Muscle of arm (tissue), 12 donors: ENCODE results near the gene RNF144A. TPM values are rescaled to one million over a fixed set of nuclear protein-coding genes. Genes with fewer than 3 reads are reported as not detected.
"Not testable (repeated sequence)": the region's sequence is repeated elsewhere in the genome, so short reads cannot be mapped to it uniquely, and the experiment has no call there.

Experiments used
- DNase-seq: peaks from one replicate; pipeline ENCODE4 v3.0.0-alpha.2; 2013
- polyA plus RNA-seq, 12 donors: library from polyadenylated mRNA; unstranded; fragments of 120-200 nt; gene quantifications; one replicate each; pipeline ENCODE4 v1.2.1, GENCODE V29; 2013; ENCODE audit not compliant: insufficient read length in 12 of 12

RNF144A gene
- polyA plus RNA-seq, 12 donors, result 16.2 to 32.9 (median 23.0) TPM; not detected in 1

- no peak for DNase-seq
Observed at GRCh38 chr2:6999211-6999877, 82.1 kb downstream of the RNF144A start.

- not testable (repeated sequence) for DNase-seq
Observed at GRCh38 chr2:7001395-7001794, 84.2 kb downstream of the RNF144A start.

GRCh38 chr2:7003895-7004294, 86.7 kb downstream of the RNF144A start:
- no peak for DNase-seq

- no peak for DNase-seq
Observed at GRCh38 chr2:7004636-7005035, 87.4 kb downstream of the RNF144A start.

GRCh38 chr2:7007488-7007845, 90.3 kb downstream of the RNF144A start:
- DNase-seq, result no peak

GRCh38 chr2:7007846-7008741, 90.9 kb downstream of the RNF144A start:
- DNase-seq, result peak; percentile 64

- DNase-seq, result no peak
Observed at GRCh38 chr2:7009207-7009911, 92.1 kb downstream of the RNF144A start.

- DNase-seq, result peak; percentile 89
Observed at GRCh38 chr2:7010391-7011054, 93.3 kb downstream of the RNF144A start.

GRCh38 chr2:7011356-7012083, 94.3 kb downstream of the RNF144A start:
- DNase-seq, result no peak

- DNase-seq, result no peak
Observed at GRCh38 chr2:7012141-7012764, 95.0 kb downstream of the RNF144A start.

GRCh38 chr2:7013471-7014160, 96.4 kb downstream of the RNF144A start:
- DNase-seq, result no peak

GRCh38 chr2:7014174-7014640, 97.0 kb downstream of the RNF144A start:
- no peak for DNase-seq

GRCh38 chr2:7015007-7015950, 98.1 kb downstream of the RNF144A start:
- DNase-seq, result no peak

GRCh38 chr2:7016148-7016547, 98.9 kb downstream of the RNF144A start:
- no peak for DNase-seq

- peak; percentile 71 for DNase-seq
Observed at GRCh38 chr2:7016601-7017211, 99.5 kb downstream of the RNF144A start.

GRCh38 chr2:7017671-7018281, 100.6 kb downstream of the RNF144A start:
- DNase-seq, result no peak

- no peak for DNase-seq
Observed at GRCh38 chr2:7018282-7018701, 101.1 kb downstream of the RNF144A start.

- DNase-seq, result no peak
Observed at GRCh38 chr2:7018767-7019166, 101.6 kb downstream of the RNF144A start.
